PFSK-1 (cell line): ENCODE data around the gene NPC1L1.

Experiments used
- POLR2AphosphoS5 ChIP-seq: IDR thresholded peaks from 2 replicates; pipeline ENCODE4 v1.6.1; 2012; ENCODE audit warnings: low read depth, mild to moderate bottlenecking, control low read depth, low read length, moderate library complexity
- SIN3A ChIP-seq: IDR thresholded peaks from 2 replicates; pipeline ENCODE4 v1.6.1; 2012; ENCODE audit warnings: mild to moderate bottlenecking, low read length, moderate library complexity, borderline replicate concordance; ENCODE audit not compliant: insufficient read depth
- TAF1 ChIP-seq: IDR thresholded peaks from 2 replicates; pipeline ENCODE4 v1.6.1; 2012; ENCODE audit warnings: low read length, control low read depth, borderline replicate concordance; ENCODE audit not compliant: insufficient read depth
- TF ChIP-seq, protein P1 (sequence below), 2 experiments: IDR thresholded peaks; 2 replicates each; pipeline versions ENCODE4 v1.6.1 to v1.8.0; 2011 to 2012; ENCODE audit warnings: low read depth in 2 of 2, low read length in 2 of 2, control low read depth in 1 of 2, inconsistent platforms in 1 of 2, mild to moderate bottlenecking in 1 of 2, moderate library complexity in 1 of 2; ENCODE audit not compliant: insufficient read depth in 1 of 2

DNA sequence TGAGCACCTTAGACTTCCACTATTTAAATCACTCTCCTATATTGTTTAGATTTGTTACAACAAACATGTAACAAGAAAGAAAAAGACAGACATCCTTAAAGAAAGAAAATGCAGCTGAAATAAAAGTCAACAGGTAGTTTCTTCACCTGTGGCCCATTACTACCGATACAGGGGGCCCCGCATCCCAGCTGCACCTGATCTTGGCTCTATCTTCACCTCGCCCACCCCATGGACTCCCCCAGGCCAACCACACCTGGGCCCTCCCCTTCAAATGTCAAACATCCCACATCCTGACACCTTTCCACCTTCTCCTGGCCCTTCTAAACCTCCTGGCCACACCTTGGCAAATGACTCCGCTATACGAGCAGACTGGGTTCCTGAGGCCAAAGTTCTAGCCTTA, 25.6 kb upstream of the NPC1L1 start:
- no peak for TF ChIP-seq POLR2AphosphoS5
- TF ChIP-seq, protein P1, sequence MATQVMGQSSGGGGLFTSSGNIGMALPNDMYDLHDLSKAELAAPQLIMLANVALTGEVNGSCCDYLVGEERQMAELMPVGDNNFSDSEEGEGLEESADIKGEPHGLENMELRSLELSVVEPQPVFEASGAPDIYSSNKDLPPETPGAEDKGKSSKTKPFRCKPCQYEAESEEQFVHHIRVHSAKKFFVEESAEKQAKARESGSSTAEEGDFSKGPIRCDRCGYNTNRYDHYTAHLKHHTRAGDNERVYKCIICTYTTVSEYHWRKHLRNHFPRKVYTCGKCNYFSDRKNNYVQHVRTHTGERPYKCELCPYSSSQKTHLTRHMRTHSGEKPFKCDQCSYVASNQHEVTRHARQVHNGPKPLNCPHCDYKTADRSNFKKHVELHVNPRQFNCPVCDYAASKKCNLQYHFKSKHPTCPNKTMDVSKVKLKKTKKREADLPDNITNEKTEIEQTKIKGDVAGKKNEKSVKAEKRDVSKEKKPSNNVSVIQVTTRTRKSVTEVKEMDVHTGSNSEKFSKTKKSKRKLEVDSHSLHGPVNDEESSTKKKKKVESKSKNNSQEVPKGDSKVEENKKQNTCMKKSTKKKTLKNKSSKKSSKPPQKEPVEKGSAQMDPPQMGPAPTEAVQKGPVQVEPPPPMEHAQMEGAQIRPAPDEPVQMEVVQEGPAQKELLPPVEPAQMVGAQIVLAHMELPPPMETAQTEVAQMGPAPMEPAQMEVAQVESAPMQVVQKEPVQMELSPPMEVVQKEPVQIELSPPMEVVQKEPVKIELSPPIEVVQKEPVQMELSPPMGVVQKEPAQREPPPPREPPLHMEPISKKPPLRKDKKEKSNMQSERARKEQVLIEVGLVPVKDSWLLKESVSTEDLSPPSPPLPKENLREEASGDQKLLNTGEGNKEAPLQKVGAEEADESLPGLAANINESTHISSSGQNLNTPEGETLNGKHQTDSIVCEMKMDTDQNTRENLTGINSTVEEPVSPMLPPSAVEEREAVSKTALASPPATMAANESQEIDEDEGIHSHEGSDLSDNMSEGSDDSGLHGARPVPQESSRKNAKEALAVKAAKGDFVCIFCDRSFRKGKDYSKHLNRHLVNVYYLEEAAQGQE (IDR thresholded peaks at IDR 0.05; ENCODE audit: insufficient read depth in 1 of 2, low read depth in 2 of 2, low read length in 2 of 2) = no peak
- TF ChIP-seq SIN3A = no peak
- TF ChIP-seq TAF1 = no peak
